Measurements from ENCODE around the gene RPL10A.
"Not testable (repeated sequence)": the region's sequence is repeated elsewhere in the genome, so short reads cannot be mapped to it uniquely, and the experiment has no call there.

RPL10A gene

GRCh38 chr6:35468181-35468979 lies at the start of gene RPL10A:
RPL10A (plus strand) TSS chr6:35468401; CDS start chr6:35468435, 34 bp downstream.
- peak; percentile 93 to 94 for DNase-seq (ENCODE audit: low read depth in 2 of 2)

- DNase-seq (ENCODE audit: low read depth in 2 of 2): peak; percentile 64 to 65
These were observed 48.8 kb upstream of the RPL10A start for GRCh38 chr6:35419417-35419816.

GRCh38 chr6:35419961-35420360 lies 48.2 kb upstream of the RPL10A start:
- no peak for DNase-seq (ENCODE audit: low read depth in 2 of 2)

GRCh38 chr6:35425284-35425683 lies 42.9 kb upstream of the RPL10A start:
- peak; percentile 89 to 90 for DNase-seq (ENCODE audit: low read depth in 2 of 2)

GRCh38 chr6:35426074-35426473 lies 42.1 kb upstream of the RPL10A start:
- no peak for DNase-seq (ENCODE audit: low read depth in 2 of 2)

- no peak for DNase-seq (ENCODE audit: low read depth in 2 of 2)
These were observed 40.8 kb upstream of the RPL10A start for GRCh38 chr6:35427435-35427834.

GRCh38 chr6:35427851-35428321 lies 40.3 kb upstream of the RPL10A start:
- DNase-seq (ENCODE audit: low read depth in 2 of 2): peak; percentile 63 to 70

GRCh38 chr6:35428421-35429149 lies 39.6 kb upstream of the RPL10A start:
- DNase-seq (ENCODE audit: low read depth in 2 of 2): no peak

GRCh38 chr6:35429463-35429862 lies 38.7 kb upstream of the RPL10A start:
- DNase-seq (ENCODE audit: low read depth in 2 of 2): no peak

GRCh38 chr6:35432291-35432690 lies 35.9 kb upstream of the RPL10A start:
- DNase-seq (ENCODE audit: low read depth in 2 of 2): no peak

GRCh38 chr6:35432702-35433101 lies 35.5 kb upstream of the RPL10A start:
- DNase-seq (ENCODE audit: low read depth in 2 of 2): not testable (repeated sequence)

- no peak for DNase-seq (ENCODE audit: low read depth in 2 of 2)
These were observed 32.9 kb upstream of the RPL10A start for GRCh38 chr6:35435074-35435837.

- no peak for DNase-seq (ENCODE audit: low read depth in 2 of 2)
These were observed 31.9 kb upstream of the RPL10A start for GRCh38 chr6:35436071-35436857.

- not testable (repeated sequence) for DNase-seq (ENCODE audit: low read depth in 2 of 2)
These were observed 29.7 kb upstream of the RPL10A start for GRCh38 chr6:35438378-35439065.

- no peak for DNase-seq (ENCODE audit: low read depth in 2 of 2)
These were observed 28.9 kb upstream of the RPL10A start for GRCh38 chr6:35439308-35439707.

GRCh38 chr6:35441205-35441604 lies 27.0 kb upstream of the RPL10A start:
- no peak for DNase-seq (ENCODE audit: low read depth in 2 of 2)

GRCh38 chr6:35441642-35442041 lies 26.6 kb upstream of the RPL10A start:
- no peak for DNase-seq (ENCODE audit: low read depth in 2 of 2)

- DNase-seq (ENCODE audit: low read depth in 2 of 2): no peak
These were observed 25.5 kb upstream of the RPL10A start for GRCh38 chr6:35442693-35443092.

- no peak for DNase-seq (ENCODE audit: low read depth in 2 of 2)
These were observed 24.7 kb upstream of the RPL10A start for GRCh38 chr6:35443341-35444030.

- DNase-seq (ENCODE audit: low read depth in 2 of 2): no peak
These were observed 22.5 kb upstream of the RPL10A start for GRCh38 chr6:35445691-35446090.
